Upper lobe of right lung (tissue), 1 donor: Measurements from ENCODE around the gene TRDMT1. TPM values are rescaled to one million over a fixed set of nuclear protein-coding genes. Genes with fewer than 3 reads are reported as not detected.

Experiments used
- ATAC-seq: fragments of 200-7000 bp; cut with Tn5 transposase; one replicate; pipeline ENCODE4 v1.9.1; 2020; ENCODE audit warnings: mild to moderate bottlenecking, moderate library complexity
- DNase-seq: peaks from one replicate; pipeline ENCODE4 v3.0.0-alpha.2; 2020
- H3K27ac ChIP-seq: fragments of 200-600 bp; one replicate; pipeline ENCODE4 v1.8.0; 2022
- H3K27me3 ChIP-seq: fragments of 200-600 bp; one replicate; pipeline ENCODE4 v1.8.0; 2022; ENCODE audit warnings: mild to moderate bottlenecking
- H3K36me3 ChIP-seq: fragments of 200-600 bp; one replicate; pipeline ENCODE4 v1.8.0; 2022
- H3K4me1 ChIP-seq: fragments of 200-600 bp; one replicate; pipeline ENCODE4 v1.8.0; 2022
- H3K4me3 ChIP-seq: fragments of 200-600 bp; one replicate; pipeline ENCODE4 v1.8.0; 2022; ENCODE audit warnings: mild to moderate bottlenecking
- H3K9me3 ChIP-seq: fragments of 200-600 bp; one replicate; pipeline ENCODE4 v1.8.0; 2022
- intact Hi-C: fragments of 100-400 bp; cut with DNase I; formaldehyde crosslinking; loops from one replicate; pipeline ENCODE4 v1.11.0; 2022
- total RNA-seq: library from RNA; stranded (reverse); fragmentation: NEBNext Ultra II Directional; extraction: Animal tissue kit (Norgen Biotek cat#: 25700); gene quantifications from one replicate; pipeline ENCODE4 v1.2.1, GENCODE V29; 2021
- TF ChIP-seq, protein P1 (sequence below): fragments of 200-600 bp; IDR thresholded peaks from one replicate; pipeline ENCODE4 v1.8.0; 2022; ENCODE audit warnings: antibody characterized with exemption
- donor health status: DM: no; HTN: yes; CAD: no; lungs with severe emphysema.

The TRDMT1 gene
- total RNA-seq, 1 donor from 2014 or later, result 9.2 TPM

DNA sequence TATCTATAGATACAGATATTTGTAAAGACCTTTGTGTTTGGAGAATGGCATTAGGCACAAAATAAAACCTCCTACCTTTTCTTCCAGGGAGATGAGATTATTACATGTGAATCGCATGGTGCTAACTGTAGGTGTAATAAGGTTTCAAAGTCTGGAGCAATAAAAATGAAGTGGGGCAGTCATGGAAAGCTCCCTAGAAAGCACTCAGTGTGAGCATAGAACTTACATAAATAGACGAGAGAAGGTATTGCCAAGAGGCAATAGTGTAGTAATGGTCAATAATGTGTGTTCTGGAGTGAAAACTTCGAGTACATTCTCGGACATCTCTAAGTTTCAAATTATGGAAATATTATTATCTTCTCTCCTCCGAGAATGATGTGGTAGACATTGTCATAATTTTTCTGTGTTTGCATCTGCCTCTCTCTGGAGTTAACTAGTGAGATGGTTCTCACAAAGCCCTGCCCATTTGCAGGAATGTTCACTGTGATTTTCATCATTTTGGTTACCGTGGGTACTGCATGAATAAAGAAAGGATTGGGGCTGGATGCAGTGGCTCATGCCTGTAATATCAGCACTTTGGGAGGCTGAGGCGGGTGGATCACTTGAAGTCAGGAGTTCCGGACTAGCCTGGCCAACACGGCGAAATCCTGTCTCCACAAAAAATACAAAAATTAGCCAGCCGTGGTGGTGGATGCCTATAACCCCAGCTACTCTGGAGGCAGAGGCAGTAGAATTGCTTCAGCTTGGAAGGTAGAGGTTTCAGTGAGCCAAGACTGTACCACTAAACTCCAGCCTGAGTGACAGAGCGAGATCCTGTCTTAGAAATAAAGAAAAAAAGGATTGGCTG, 37.2 kb upstream of the TRDMT1 start:
- Histone ChIP-seq H3K36me3 (peaks cover 46% of the 10 kb centered on the region), H3K9me3 (no peaks in the 10 kb centered on the region), H3K4me1 (peaks cover 17% of the 10 kb centered on the region), H3K27ac (peak overlapping the region; percentile 13), H3K27me3 (no peaks in the 10 kb centered on the region), H3K4me3 (no peak overlapping the region)
- ATAC-seq (peak; percentile 13), DNase-seq (no peak)
- intact Hi-C loops, result no loop called here
- TF ChIP-seq, protein P1, sequence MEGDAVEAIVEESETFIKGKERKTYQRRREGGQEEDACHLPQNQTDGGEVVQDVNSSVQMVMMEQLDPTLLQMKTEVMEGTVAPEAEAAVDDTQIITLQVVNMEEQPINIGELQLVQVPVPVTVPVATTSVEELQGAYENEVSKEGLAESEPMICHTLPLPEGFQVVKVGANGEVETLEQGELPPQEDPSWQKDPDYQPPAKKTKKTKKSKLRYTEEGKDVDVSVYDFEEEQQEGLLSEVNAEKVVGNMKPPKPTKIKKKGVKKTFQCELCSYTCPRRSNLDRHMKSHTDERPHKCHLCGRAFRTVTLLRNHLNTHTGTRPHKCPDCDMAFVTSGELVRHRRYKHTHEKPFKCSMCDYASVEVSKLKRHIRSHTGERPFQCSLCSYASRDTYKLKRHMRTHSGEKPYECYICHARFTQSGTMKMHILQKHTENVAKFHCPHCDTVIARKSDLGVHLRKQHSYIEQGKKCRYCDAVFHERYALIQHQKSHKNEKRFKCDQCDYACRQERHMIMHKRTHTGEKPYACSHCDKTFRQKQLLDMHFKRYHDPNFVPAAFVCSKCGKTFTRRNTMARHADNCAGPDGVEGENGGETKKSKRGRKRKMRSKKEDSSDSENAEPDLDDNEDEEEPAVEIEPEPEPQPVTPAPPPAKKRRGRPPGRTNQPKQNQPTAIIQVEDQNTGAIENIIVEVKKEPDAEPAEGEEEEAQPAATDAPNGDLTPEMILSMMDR, result no peak

DNA sequence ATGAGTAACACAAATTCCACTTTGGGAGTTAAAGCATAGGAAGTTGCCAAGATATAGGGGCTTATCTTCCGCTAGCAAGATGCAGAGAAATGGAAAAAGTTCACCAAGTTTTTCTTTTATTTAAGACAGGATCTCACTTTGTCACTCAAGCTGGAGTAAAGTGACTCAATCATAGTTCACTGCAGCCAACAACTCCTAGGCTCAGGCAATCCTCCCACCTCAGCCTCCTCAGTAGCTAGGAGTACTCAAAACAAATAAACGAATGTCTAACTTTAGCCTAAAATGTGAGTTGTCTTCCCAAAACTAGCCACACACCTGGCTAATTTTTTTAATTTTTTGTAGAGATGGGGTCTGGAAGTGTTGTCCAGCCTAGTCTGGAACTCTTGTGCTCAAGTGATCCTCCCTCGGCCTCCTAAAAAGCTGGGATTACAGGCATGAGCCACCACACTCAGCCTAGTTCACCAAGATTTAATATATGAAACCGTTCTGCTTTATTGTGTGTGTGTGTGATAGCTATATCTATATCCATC, 36.5 kb upstream of the TRDMT1 start:
- ATAC-seq, result no peak
- no peak for DNase-seq
- Histone ChIP-seq H3K27me3 (no peaks in the 10 kb centered on the region), H3K9me3 (no peaks in the 10 kb centered on the region), H3K36me3 (peaks cover 53% of the 10 kb centered on the region), H3K27ac (peak overlapping the region; percentile 13), H3K4me3 (no peak overlapping the region), H3K4me1 (peaks cover 24% of the 10 kb centered on the region)
- TF ChIP-seq, protein P1, result no peak
- intact Hi-C loops, result no loop called here

DNA sequence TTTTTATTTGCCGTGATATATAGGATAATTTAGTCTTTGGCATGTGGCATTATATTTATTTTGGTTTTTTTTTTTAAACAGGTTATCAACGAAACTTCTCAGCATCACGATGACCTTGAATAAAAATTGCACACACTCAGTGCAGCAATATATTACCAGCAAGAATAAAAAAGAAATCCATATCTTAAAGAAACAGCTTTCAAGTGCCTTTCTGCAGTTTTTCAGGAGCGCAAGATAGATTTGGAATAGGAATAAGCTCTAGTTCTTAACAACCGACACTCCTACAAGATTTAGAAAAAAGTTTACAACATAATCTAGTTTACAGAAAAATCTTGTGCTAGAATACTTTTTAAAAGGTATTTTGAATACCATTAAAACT, 35.7 kb upstream of the TRDMT1 start:
- Histone ChIP-seq H3K36me3 (peaks cover 62% of the 10 kb centered on the region), H3K27ac (no peak overlapping the region), H3K27me3 (no peaks in the 10 kb centered on the region), H3K9me3 (no peaks in the 10 kb centered on the region), H3K4me1 (peaks cover 32% of the 10 kb centered on the region), H3K4me3 (no peak overlapping the region)
- no peak for ATAC-seq
- intact Hi-C loops, result no loop called here
- no peak for DNase-seq
- TF ChIP-seq, protein P1, result no peak

DNA sequence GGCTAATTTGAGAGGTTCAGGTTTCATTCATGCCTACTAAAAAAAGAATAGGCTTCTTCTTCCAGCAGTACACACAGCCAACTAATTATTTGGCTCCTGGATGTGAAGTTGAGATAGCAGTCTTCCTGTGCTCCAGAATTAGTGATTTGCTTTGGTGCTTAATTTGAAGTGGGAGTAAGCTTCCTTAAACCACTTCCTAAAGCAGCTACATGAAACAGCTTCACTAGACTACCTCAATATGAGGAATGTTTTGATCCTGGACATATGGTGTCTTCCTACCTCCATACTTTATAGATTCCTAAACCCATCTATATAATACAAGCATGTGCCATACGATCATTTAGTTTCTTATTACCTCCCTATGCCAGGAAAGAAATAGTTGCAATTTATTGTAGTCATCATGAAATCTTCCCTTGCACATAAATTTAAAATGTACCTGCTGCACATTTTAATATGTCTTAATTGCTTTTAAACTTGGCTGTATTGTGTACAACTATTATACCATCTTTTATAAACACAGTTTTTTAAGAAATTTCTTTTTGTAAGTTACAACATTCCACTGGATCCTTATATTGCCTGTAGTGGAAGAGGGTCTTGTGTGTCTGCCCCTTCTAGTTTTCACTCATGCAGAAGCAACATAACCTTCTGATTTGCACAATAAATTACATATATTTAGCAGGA, 35.1 kb upstream of the TRDMT1 start:
- no peak overlapping the region for H3K4me3 ChIP-seq
- no peaks in the 10 kb centered on the region for H3K9me3 ChIP-seq
- no peak overlapping the region for H3K27ac ChIP-seq
- no peaks in the 10 kb centered on the region for H3K27me3 ChIP-seq
- peaks cover 38% of the 10 kb centered on the region for H3K4me1 ChIP-seq
- intact Hi-C loops, result no loop called here
- TF ChIP-seq, protein P1, result no peak
- peaks cover 67% of the 10 kb centered on the region for H3K36me3 ChIP-seq
- no peak for DNase-seq
- no peak for ATAC-seq

DNA sequence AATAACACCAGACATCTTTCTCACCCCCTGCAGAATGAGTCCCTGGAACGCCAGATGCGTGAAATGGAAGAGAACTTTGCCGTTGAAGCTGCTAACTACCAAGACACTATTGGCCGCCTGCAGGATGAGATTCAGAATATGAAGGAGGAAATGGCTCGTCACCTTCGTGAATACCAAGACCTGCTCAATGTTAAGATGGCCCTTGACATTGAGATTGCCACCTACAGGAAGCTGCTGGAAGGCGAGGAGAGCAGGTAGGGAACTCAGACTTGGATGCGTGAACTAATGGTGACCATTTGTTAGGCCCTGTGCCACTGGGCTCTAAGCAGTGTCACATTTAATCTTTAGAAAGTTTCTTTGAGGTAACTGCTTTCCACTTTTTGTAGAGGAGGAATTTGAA, 33.7 kb upstream of the TRDMT1 start:
- no peak for ATAC-seq
- no peak for DNase-seq
- peaks cover 39% of the 10 kb centered on the region for H3K4me1 ChIP-seq
- H3K27me3 ChIP-seq, result no peaks in the 10 kb centered on the region
- no peaks in the 10 kb centered on the region for H3K9me3 ChIP-seq
- H3K36me3 ChIP-seq, result peaks cover 77% of the 10 kb centered on the region
- TF ChIP-seq, protein P1, result no peak
- intact Hi-C loops, result no loop called here
- H3K27ac ChIP-seq, result peak overlapping the region; percentile 44
- no peak overlapping the region for H3K4me3 ChIP-seq
